ENCODE results near the gene PTPRC.

Gene PTPRC

DNA sequence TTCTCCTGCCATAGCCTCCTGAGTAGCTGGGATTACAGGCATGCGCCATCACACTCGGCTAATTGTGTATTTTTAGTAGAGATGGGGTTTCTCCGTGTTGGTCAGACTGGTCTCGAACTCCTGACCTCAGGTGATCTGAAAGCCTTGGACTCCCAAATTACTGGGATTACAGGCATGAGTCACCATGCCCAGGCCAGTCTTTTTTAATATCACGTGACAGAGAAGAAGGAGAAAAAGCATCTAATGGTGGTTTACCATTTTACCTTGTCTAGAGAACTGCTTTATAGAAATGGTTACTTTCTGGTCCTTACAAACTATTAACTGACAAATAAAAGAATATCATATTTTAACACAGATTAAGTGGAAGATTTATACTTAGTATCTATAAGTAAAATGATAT lies 168.0 kb downstream of the PTPRC start:
- no peak for DNase-seq
- Histone ChIP-seq H2AFZ (ENCODE audit: insufficient read depth, low read length, poor library complexity) (no peak overlapping the region), H4K8ac (ENCODE audit: low read depth, low read length) (no peak overlapping the region), H3K4me2 (ENCODE audit: low read length) (no peak overlapping the region), H3K79me2 (ENCODE audit: control insufficient read depth, insufficient read depth, low read length, poor library complexity) (no peaks in the 10 kb centered on the region), H3K79me1 (ENCODE audit: low read length) (no peaks in the 10 kb centered on the region), H2BK12ac (ENCODE audit: low read length) (no peak overlapping the region), H3K27ac (ENCODE audit: low read depth, low read length) (no peak overlapping the region), H3K4me1 (ENCODE audit: control insufficient read depth in 1 of 2, insufficient read depth in 2 of 2, low read length in 2 of 2) (no peaks in the 10 kb centered on the region), H3K18ac (ENCODE audit: low read length) (no peak overlapping the region), H3K36me3 (ENCODE audit: control insufficient read depth in 1 of 2, insufficient read depth in 2 of 2, low read length in 2 of 2) (no peaks in the 10 kb centered on the region), H4K12ac (ENCODE audit: low read depth, low read length) (no peak overlapping the region), H4K91ac (ENCODE audit: low read depth, low read length) (no peak overlapping the region), H2AK5ac (ENCODE audit: low read length) (no peak overlapping the region), H3K27me3 (ENCODE audit: insufficient read depth, low read length) (no peaks in the 10 kb centered on the region), H2BK120ac (ENCODE audit: insufficient read depth, low read length, poor library complexity) (no peak overlapping the region), H3K4ac (ENCODE audit: low read depth, low read length) (no peak overlapping the region), H2BK5ac (ENCODE audit: low read depth, low read length, poor library complexity) (no peak overlapping the region), H3K4me3 (ENCODE audit: low read depth, low read length) (no peak overlapping the region), H3K9me3 (ENCODE audit: insufficient read depth, low read depth, low read length) (no peaks in the 10 kb centered on the region), H3K9ac (ENCODE audit: low read length) (no peak overlapping the region), H3K14ac (ENCODE audit: low read length) (no peak overlapping the region), H3K23ac (ENCODE audit: low read length) (no peak overlapping the region)
- WGBS (ENCODE audit: extremely low coverage, insufficient coverage, insufficient read length): no CpG with 5 or more reads among the region's 5 CpGs
